HG02943 (cell line): ENCODE measurements around the gene PCDHGB2.

Experiments
- ATAC-seq: cut with Tn5 transposase; IDR thresholded peaks from one replicate; pipeline ENCODE4 v1.9.1; 2021; ENCODE audit warnings: mild to moderate bottlenecking, low read depth, moderate library complexity; ENCODE audit not compliant: unreplicated experiment

PCDHGB2 gene

DNA sequence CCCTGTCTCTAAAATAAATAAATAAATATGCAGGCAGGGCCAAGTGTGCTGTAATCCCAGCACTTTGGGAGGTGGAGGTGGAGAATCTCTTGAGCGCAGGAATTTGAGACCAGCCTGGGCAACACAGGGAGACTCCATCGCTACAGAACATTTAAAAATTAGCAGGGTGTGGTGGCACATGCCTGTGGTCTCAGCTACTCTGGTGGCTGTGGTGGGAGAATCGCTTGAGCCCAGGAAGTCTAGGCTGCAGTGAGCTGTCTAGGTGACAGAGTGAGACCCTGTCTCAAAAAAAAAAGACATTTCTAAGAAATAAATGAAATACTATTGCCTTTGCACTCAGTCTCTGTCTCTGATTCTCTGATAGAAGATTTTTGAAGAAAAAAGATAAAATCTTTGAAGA lies 51.8 kb downstream of the PCDHGB2 start:
- no peak for ATAC-seq
